H9 (cell line): ENCODE results near the gene MPL. TPM values are rescaled to one million over a fixed set of nuclear protein-coding genes. Genes with fewer than 3 reads are reported as not detected.

ENCODE experiments used
- DNase-seq: peaks from one replicate; pipeline ENCODE4 v3.0.0-alpha.2; 2017
- H2AFZ ChIP-seq: one replicate; pipeline ENCODE4 v1.6.1; 2013; ENCODE audit warnings: mild to moderate bottlenecking, low read length, control low read depth, moderate library complexity
- H2AK5ac ChIP-seq: 2 replicates; pipeline ENCODE4 v1.6.1; 2013; ENCODE audit warnings: low read length, control low read depth, mixed read lengths; ENCODE audit not compliant: insufficient read length
- H2BK120ac ChIP-seq: one replicate; pipeline ENCODE4 v1.6.1; 2013; ENCODE audit warnings: low read depth, mild to moderate bottlenecking, low read length, control low read depth, inconsistent platforms; ENCODE audit not compliant: poor library complexity, severe bottlenecking
- H2BK12ac ChIP-seq: 2 replicates; pipeline ENCODE4 v1.6.1; 2013; ENCODE audit warnings: low read length, control low read depth, mixed read lengths, low read depth; ENCODE audit not compliant: insufficient read length
- H2BK15ac ChIP-seq: 2 replicates; pipeline ENCODE4 v1.6.1; 2013; ENCODE audit warnings: low read depth, low read length, control low read depth
- H2BK20ac ChIP-seq: one replicate; pipeline ENCODE4 v1.6.1; 2013; ENCODE audit warnings: low read depth, mild to moderate bottlenecking, low read length, control low read depth, inconsistent platforms; ENCODE audit not compliant: poor library complexity, severe bottlenecking
- H2BK5ac ChIP-seq: 2 replicates; pipeline ENCODE4 v1.6.1; 2013; ENCODE audit warnings: low read length, control low read depth, mixed read lengths; ENCODE audit not compliant: insufficient read length
- H3K14ac ChIP-seq: 2 replicates; pipeline ENCODE4 v1.6.1; 2013; ENCODE audit warnings: low read length, control low read depth; ENCODE audit not compliant: insufficient read depth
- H3K18ac ChIP-seq: 2 replicates; pipeline ENCODE4 v1.6.1; 2013; ENCODE audit warnings: low read depth, mild to moderate bottlenecking, mixed read lengths, low read length, control low read depth; ENCODE audit not compliant: insufficient read length
- H3K23ac ChIP-seq: 2 replicates; pipeline ENCODE4 v1.6.1; 2013; ENCODE audit warnings: low read length, control low read depth, mixed read lengths, low read depth; ENCODE audit not compliant: insufficient read length
- H3K23me2 ChIP-seq: 2 replicates; pipeline ENCODE4 v1.6.1; 2013; ENCODE audit warnings: low read depth, mild to moderate bottlenecking, mixed read lengths, low read length, control low read depth; ENCODE audit not compliant: insufficient read length, poor library complexity, severe bottlenecking
- H3K27ac ChIP-seq: 2 replicates; pipeline ENCODE4 v1.5.1; 2013; ENCODE audit warnings: low read length, control low read depth, mixed read lengths, low read depth; ENCODE audit not compliant: insufficient read length
- H3K27me3 ChIP-seq: 2 replicates; pipeline ENCODE4 v1.6.1; 2013; ENCODE audit warnings: low read length, control low read depth, inconsistent platforms; ENCODE audit not compliant: insufficient read depth
- H3K4ac ChIP-seq: 2 replicates; pipeline ENCODE4 v1.6.1; 2013; ENCODE audit warnings: low read depth, mild to moderate bottlenecking, control low read depth, inconsistent platforms, low read length, moderate library complexity
- H3K4me1 ChIP-seq: 2 replicates; pipeline ENCODE4 v1.6.1; 2013; ENCODE audit warnings: low read length, control low read depth, inconsistent platforms; ENCODE audit not compliant: insufficient read depth
- H3K4me2 ChIP-seq: 2 replicates; pipeline ENCODE4 v1.6.1; 2013; ENCODE audit warnings: low read length, control low read depth, mixed read lengths; ENCODE audit not compliant: insufficient read length, insufficient read depth
- H3K56ac ChIP-seq: 2 replicates; pipeline ENCODE4 v1.6.1; 2013; ENCODE audit warnings: low read depth, mild to moderate bottlenecking, mixed read lengths, low read length, control low read depth; ENCODE audit not compliant: insufficient read length
- H3K79me1 ChIP-seq: 2 replicates; pipeline ENCODE4 v1.6.1; 2013; ENCODE audit warnings: low read depth, mild to moderate bottlenecking, moderate library complexity, low read length, control low read depth, inconsistent platforms; ENCODE audit not compliant: insufficient read depth, poor library complexity, severe bottlenecking
- H3K79me2 ChIP-seq: 2 replicates; pipeline ENCODE4 v1.6.1; 2013; ENCODE audit warnings: low read length, control low read depth, inconsistent platforms; ENCODE audit not compliant: insufficient read depth
- H3K9ac ChIP-seq: 2 replicates; pipeline ENCODE4 v1.6.1; 2013; ENCODE audit warnings: low read length, control low read depth, mixed read lengths; ENCODE audit not compliant: insufficient read length; ENCODE audit errors: extremely low read depth
- H3K9me3 ChIP-seq: one replicate; pipeline ENCODE4 v1.6.1; 2013; ENCODE audit warnings: low read depth, low read length, inconsistent platforms; ENCODE audit not compliant: control insufficient read depth
- H3T11ph ChIP-seq: one replicate; pipeline ENCODE4 v1.6.1; 2013; ENCODE audit warnings: mild to moderate bottlenecking, low read length, control low read depth, inconsistent platforms
- H4K20me1 ChIP-seq: one replicate; pipeline ENCODE4 v1.6.1; 2013; ENCODE audit not compliant: control insufficient read depth, insufficient read length, insufficient read depth
- H4K5ac ChIP-seq: 2 replicates; pipeline ENCODE4 v1.6.1; 2013; ENCODE audit warnings: low read depth, mild to moderate bottlenecking, mixed read lengths, low read length, control low read depth; ENCODE audit not compliant: insufficient read length
- H4K8ac ChIP-seq: replicated peaks from 2 replicates; pipeline ENCODE4 v1.6.1; 2013; ENCODE audit warnings: low read length, control low read depth, mixed read lengths, low read depth; ENCODE audit not compliant: insufficient read length
- H4K91ac ChIP-seq: 2 replicates; pipeline ENCODE4 v1.6.1; 2013; ENCODE audit warnings: low read depth, mild to moderate bottlenecking, moderate library complexity, mixed read lengths, low read length, control low read depth; ENCODE audit not compliant: insufficient read length
- H3K27ac Mint-ChIP-seq, 3 experiments: 2 replicates in 2 of 3; 3 replicates in 1 of 3; pipeline ENCODE4 v1.8.0; 2020 to 2021; ENCODE audit warnings: mixed read lengths in 3 of 3, mild to moderate bottlenecking in 1 of 3, moderate library complexity in 1 of 3
- H3K27me3 Mint-ChIP-seq: 2 replicates; pipeline ENCODE4 v1.8.0; 2021; ENCODE audit warnings: low read depth, mild to moderate bottlenecking, moderate library complexity, mixed read lengths
- H3K36me3 Mint-ChIP-seq, 3 experiments: 2 replicates in 2 of 3; 3 replicates in 1 of 3; pipeline ENCODE4 v1.8.0; 2020 to 2021; ENCODE audit warnings: low read depth in 3 of 3, mixed read lengths in 3 of 3; ENCODE audit not compliant: insufficient read depth in 1 of 3
- H3K4me1 Mint-ChIP-seq, 2 experiments: 2 replicates each; pipeline ENCODE4 v1.8.0; 2020; ENCODE audit warnings: mixed read lengths in 2 of 2
- H3K4me3 Mint-ChIP-seq, 2 experiments: 2 replicates in 1 of 2; 3 replicates in 1 of 2; pipeline ENCODE4 v1.8.0; 2020 to 2021; ENCODE audit warnings: mild to moderate bottlenecking in 2 of 2, mixed read lengths in 2 of 2, moderate library complexity in 1 of 2
- H3K9me3 Mint-ChIP-seq, 2 experiments: 2 replicates in 1 of 2; 3 replicates in 1 of 2; pipeline ENCODE4 v1.8.0; 2020; ENCODE audit warnings: mild to moderate bottlenecking in 2 of 2, mixed read lengths in 2 of 2, moderate library complexity in 1 of 2
- CTCF ChIP-seq: fragments of 200-600 bp; sonication (generic); conservative IDR thresholded peaks from 3 replicates; pipeline ENCODE4 v1.8.0; 2021; ENCODE audit warnings: antibody characterized with exemption, mild to moderate bottlenecking
- WGBS: extraction: QIAGEN DNeasy Blood & Tissue Kit; methylation state at CpG from one replicate; pipeline ENCODE4 v1.1.7; 2013; ENCODE audit warnings: missing lambda C conversion rate, low lambda C conversion rate, mixed read lengths; ENCODE audit not compliant: insufficient read length; ENCODE audit errors: extremely low coverage; 5-methylcytosine and 5-hydroxymethylcytosine counted together
- total RNA-seq: library from RNA; stranded (reverse); gene quantifications from 2 replicates; pipeline ENCODE4 v1.2.1, GENCODE V29; 2021

Gene MPL
- total RNA-seq, 1 experiment from 2014 or later: not detected

DNA sequence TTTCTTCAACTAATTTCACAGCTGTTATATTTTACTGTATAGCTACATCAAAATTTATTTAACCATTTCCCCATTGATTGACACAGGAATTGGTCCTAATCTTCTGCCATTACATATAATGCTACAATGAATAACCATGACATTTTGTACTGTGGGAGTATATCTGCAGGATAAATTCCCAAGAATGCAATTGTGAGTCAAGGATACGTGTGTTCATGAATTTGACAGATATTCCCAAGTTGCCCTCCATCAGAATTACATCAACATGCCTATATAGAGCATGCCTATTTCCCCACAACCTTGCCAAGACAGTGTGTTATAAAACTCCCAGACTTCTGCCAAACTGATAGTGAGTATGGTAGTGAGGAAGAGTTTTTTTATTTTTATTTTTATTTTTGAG, 39.6 kb upstream of the MPL start:
- no peak overlapping the region for H3K27ac Mint-ChIP-seq
- Histone ChIP-seq H2BK12ac (no peak overlapping the region), H2BK15ac (no peak overlapping the region), H3K9ac (no peak overlapping the region), H4K5ac (no peak overlapping the region), H2AK5ac (no peak overlapping the region), H4K91ac (no peak overlapping the region), H3K56ac (no peak overlapping the region), H2BK5ac (no peak overlapping the region), H4K20me1 (no peaks in the 10 kb centered on the region), H3K18ac (no peak overlapping the region), H3K23ac (no peak overlapping the region), H3K9me3 (no peaks in the 10 kb centered on the region), H3K79me2 (no peaks in the 10 kb centered on the region), H3K4me1 (peaks cover 9% of the 10 kb centered on the region), H3K79me1 (no peaks in the 10 kb centered on the region), H3K4ac (no peak overlapping the region), H2BK20ac (no peak overlapping the region), H3K27me3 (no peaks in the 10 kb centered on the region), H3K23me2 (no peaks in the 10 kb centered on the region), H3K14ac (no peak overlapping the region), H2AFZ (no peak overlapping the region), H3K27ac (no peak overlapping the region), H3T11ph (no peak overlapping the region), H3K4me2 (no peak overlapping the region), H4K8ac (no peak overlapping the region), H2BK120ac (no peak overlapping the region)
- no peaks in the 10 kb centered on the region; the same call in 1 of the 2 replicates for H3K27me3 Mint-ChIP-seq
- no peak for TF ChIP-seq CTCF
- H3K4me3 Mint-ChIP-seq: no peak overlapping the region
- no CpG with 5 or more reads among the region's 1 CpG for WGBS
- no peaks in the 10 kb centered on the region for H3K36me3 Mint-ChIP-seq
- H3K4me1 Mint-ChIP-seq: peaks cover 45 to 61% of the 10 kb centered on the region in 2 experiments
- no peak for DNase-seq
- H3K9me3 Mint-ChIP-seq: no peaks in the 10 kb centered on the region
